Measurements from ENCODE around the gene PLA2G12B. TPM values are rescaled to one million over a fixed set of nuclear protein-coding genes. Genes with fewer than 3 reads are reported as not detected.
"Not testable (repeated sequence)": the region's sequence is repeated elsewhere in the genome, so short reads cannot be mapped to it uniquely, and the experiment has no call there.

The PLA2G12B gene
- total RNA-seq, 4 donors from 2014 or later: 6.6 to 94.6 (median 68.1) TPM

- Histone ChIP-seq H3K27me3 (no peaks in the 10 kb centered on the region), H3K4me1 (no peaks in the 10 kb centered on the region), H3K4me3 (no peak overlapping the region), H3K9me3 (no peaks in the 10 kb centered on the region), H3K36me3 (no peaks in the 10 kb centered on the region), H3K27ac (no peak overlapping the region)
- DNase-seq: no peak
- TF ChIP-seq POLR2A (IDR thresholded peaks at IDR 0.05) (no peak), CTCF (IDR thresholded peaks at IDR 0.05) (no peak)
Measured at GRCh38 chr10:72911758-72912157, 42.8 kb downstream of the PLA2G12B start.

DNA sequence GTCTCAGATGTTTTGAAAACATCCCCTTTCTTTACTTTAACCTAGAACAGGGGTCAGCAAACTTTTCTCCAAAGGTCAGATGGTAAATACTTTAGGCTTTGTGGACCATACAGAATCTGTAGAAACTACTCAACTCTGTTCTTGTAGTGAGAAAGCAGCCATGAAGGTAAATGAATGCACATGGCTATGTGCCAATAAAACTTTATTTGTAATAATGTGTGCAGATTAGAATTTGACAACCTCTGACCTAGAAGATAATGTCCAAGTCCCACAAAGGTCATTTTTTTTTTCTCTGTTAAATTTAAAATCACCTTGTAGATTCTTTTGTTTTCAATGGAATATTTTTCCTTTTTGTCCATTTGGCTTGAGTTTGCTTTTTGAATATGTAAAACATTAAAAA lies 43.9 kb downstream of the PLA2G12B start:
- Histone ChIP-seq H3K36me3 (no peaks in the 10 kb centered on the region), H3K4me1 (no peaks in the 10 kb centered on the region), H3K27ac (no peak overlapping the region), H3K27me3 (no peaks in the 10 kb centered on the region), H3K9me3 (no peaks in the 10 kb centered on the region), H3K4me3 (no peak overlapping the region)
- TF ChIP-seq POLR2A (IDR thresholded peaks at IDR 0.05): no peak
- TF ChIP-seq CTCF (IDR thresholded peaks at IDR 0.05): no peak
- no peak for DNase-seq

DNA sequence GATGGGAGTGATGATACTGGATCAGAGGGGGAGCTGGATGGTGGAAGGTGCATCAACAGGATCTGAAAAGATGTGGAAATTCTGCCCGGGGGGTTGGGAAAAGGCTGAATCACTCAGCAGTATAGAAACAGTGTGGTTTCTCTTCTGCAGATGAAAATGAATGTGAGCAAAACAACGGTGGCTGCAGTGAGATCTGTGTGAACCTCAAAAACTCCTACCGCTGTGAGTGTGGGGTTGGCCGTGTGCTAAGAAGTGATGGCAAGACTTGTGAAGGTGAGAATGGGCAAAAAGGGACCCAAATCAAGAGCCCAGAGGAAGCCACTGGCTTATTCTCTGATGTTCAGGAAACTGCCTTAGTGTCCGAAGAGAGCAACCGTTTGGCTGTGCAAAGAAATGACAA lies 48.2 kb downstream of the PLA2G12B start:
- no peak for TF ChIP-seq POLR2A (IDR thresholded peaks at IDR 0.05)
- TF ChIP-seq CTCF (IDR thresholded peaks at IDR 0.05): no peak
- Histone ChIP-seq H3K4me3 (no peak overlapping the region), H3K4me1 (no peaks in the 10 kb centered on the region), H3K36me3 (no peaks in the 10 kb centered on the region), H3K9me3 (no peaks in the 10 kb centered on the region), H3K27ac (no peak overlapping the region), H3K27me3 (no peaks in the 10 kb centered on the region)
- DNase-seq: no peak

DNA sequence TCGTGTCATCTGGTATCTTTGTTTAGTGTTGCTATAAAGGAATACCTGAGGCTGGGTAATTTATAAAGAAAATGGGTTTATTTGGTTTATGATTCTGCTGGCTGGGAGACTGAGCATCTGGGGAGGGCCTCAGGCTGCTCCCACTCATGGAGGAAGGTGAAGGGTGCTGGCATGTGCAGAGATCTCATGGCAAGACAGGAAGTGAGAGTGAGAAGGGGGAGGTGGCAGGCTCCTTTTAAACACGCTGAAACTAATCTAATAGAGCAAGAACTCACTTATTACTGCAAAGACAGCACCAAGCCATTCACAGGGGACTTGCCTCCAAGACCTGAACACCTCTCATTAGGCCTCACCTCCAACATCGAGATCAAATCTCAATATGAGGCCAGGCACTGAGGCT lies 49.8 kb downstream of the PLA2G12B start:
- no peaks in the 10 kb centered on the region for H3K9me3 ChIP-seq
- H3K4me3 ChIP-seq: no peak overlapping the region
- no peak for TF ChIP-seq POLR2A (IDR thresholded peaks at IDR 0.05)
- TF ChIP-seq CTCF (IDR thresholded peaks at IDR 0.05): no peak
- no peaks in the 10 kb centered on the region for H3K36me3 ChIP-seq
- no peak overlapping the region for H3K27ac ChIP-seq
- DNase-seq: no peak
- H3K4me1 ChIP-seq: no peaks in the 10 kb centered on the region
- no peaks in the 10 kb centered on the region for H3K27me3 ChIP-seq

DNA sequence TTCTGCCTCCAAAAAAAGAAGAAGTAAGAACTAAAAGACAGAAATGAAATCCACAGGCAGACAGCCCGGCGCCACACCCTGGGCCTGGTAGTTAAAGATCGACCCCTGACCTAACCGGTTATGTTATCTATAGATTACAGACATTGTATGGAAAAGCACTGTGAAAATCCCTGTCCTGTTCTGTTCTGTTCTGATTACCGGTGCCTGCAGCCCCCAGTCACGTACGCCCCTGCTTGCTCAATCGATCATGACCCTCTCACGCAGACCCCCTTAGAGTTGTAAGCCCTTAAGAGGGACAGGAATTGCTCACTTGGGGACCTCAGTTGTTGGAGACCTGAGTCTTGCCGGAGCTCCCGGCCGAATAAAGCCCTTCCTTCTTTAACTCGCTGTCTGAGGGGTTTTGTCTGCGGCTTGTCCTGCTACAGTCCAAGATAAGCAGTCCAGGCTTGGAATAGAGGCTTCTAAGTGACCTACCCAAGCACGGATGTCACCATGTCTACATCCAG lies 50.6 kb downstream of the PLA2G12B start:
- not testable (repeated sequence) for DNase-seq

DNA sequence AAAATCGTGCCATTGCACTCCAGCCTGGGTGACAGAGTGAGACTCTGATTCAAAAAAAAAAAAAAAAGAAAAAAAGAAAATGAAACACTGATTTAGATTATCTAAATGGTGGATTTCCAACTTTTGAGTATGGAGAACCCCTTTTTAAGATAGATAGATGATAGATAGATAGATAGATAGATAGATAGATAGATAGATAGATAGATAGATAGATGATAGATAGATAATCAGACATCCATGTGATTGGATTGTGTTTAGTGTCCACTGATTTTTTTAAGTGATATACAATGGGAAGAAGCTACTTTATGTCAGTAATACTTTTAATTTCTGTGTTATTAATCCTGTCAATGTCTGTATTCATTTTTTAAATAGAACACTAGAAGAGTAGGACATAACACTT lies 55.1 kb downstream of the PLA2G12B start:
- H3K36me3 ChIP-seq: no peaks in the 10 kb centered on the region
- no peaks in the 10 kb centered on the region for H3K9me3 ChIP-seq
- no peak overlapping the region for H3K4me3 ChIP-seq
- DNase-seq: no peak
- H3K27me3 ChIP-seq: no peaks in the 10 kb centered on the region
- no peaks in the 10 kb centered on the region for H3K4me1 ChIP-seq
- H3K27ac ChIP-seq: no peak overlapping the region
- TF ChIP-seq POLR2A (IDR thresholded peaks at IDR 0.05) (no peak), CTCF (IDR thresholded peaks at IDR 0.05) (no peak)

More for the DNA sequence above, 50.6 kb downstream of the PLA2G12B start:
- not testable (repeated sequence) for H3K9me3 ChIP-seq, H3K4me1 ChIP-seq, H3K27ac ChIP-seq, H3K27me3 ChIP-seq, H3K4me3 ChIP-seq, H3K36me3 ChIP-seq

Measured in Peyer's patch (tissue), 4 donors.